Trophoblast cell (in vitro differentiated cells and primary cell): Measurements from ENCODE around the gene DNTT.

Experiments used
- DNase-seq, 2 donors: peaks; one replicate each; pipeline ENCODE4 v3.0.0-alpha.2; 2016
- H2AFZ ChIP-seq: 2 replicates; pipeline ENCODE4 v1.6.1; 2013; ENCODE audit warnings: low read length, moderate library complexity, mild to moderate bottlenecking; ENCODE audit not compliant: insufficient read depth, poor library complexity
- H2AK5ac ChIP-seq: 2 replicates; pipeline ENCODE4 v1.6.1; 2013; ENCODE audit warnings: mild to moderate bottlenecking, low read length
- H2BK120ac ChIP-seq: 2 replicates; pipeline ENCODE4 v1.6.1; 2013; ENCODE audit warnings: low read length, mild to moderate bottlenecking, moderate library complexity; ENCODE audit not compliant: insufficient read depth, poor library complexity
- H2BK12ac ChIP-seq: 2 replicates; pipeline ENCODE4 v1.6.1; 2013; ENCODE audit warnings: mild to moderate bottlenecking, low read length, moderate library complexity
- H2BK5ac ChIP-seq: 2 replicates; pipeline ENCODE4 v1.6.1; 2013; ENCODE audit warnings: low read length, low read depth, moderate library complexity, mild to moderate bottlenecking; ENCODE audit not compliant: poor library complexity
- H3K14ac ChIP-seq: 2 replicates; pipeline ENCODE4 v1.6.1; 2013; ENCODE audit warnings: mild to moderate bottlenecking, low read length
- H3K18ac ChIP-seq: 2 replicates; pipeline ENCODE4 v1.6.1; 2013; ENCODE audit warnings: mild to moderate bottlenecking, low read length
- H3K23ac ChIP-seq: 2 replicates; pipeline ENCODE4 v1.6.1; 2013; ENCODE audit warnings: low read length
- H3K27ac ChIP-seq: 2 replicates; pipeline ENCODE4 v1.5.1; 2013; ENCODE audit warnings: low read depth, mild to moderate bottlenecking, inconsistent platforms, low read length, moderate library complexity
- H3K27me3 ChIP-seq: 2 replicates; pipeline ENCODE4 v1.6.1; 2013; ENCODE audit warnings: inconsistent platforms, mild to moderate bottlenecking, low read length, moderate library complexity; ENCODE audit not compliant: insufficient read depth
- H3K36me3 ChIP-seq, 2 experiments: 1 replicate in 1 of 2; 2 replicates in 1 of 2; pipeline ENCODE4 v1.6.1; 2013; ENCODE audit warnings: low read length in 2 of 2, mild to moderate bottlenecking in 2 of 2, moderate library complexity in 1 of 2; ENCODE audit not compliant: insufficient read depth in 2 of 2, control insufficient read depth in 1 of 2
- H3K4ac ChIP-seq: 2 replicates; pipeline ENCODE4 v1.6.1; 2013; ENCODE audit warnings: low read depth, mild to moderate bottlenecking, low read length, moderate library complexity
- H3K4me1 ChIP-seq, 2 experiments: 1 replicate in 1 of 2; 2 replicates in 1 of 2; pipeline ENCODE4 v1.6.1; 2013; ENCODE audit warnings: low read length in 2 of 2, mild to moderate bottlenecking in 2 of 2, moderate library complexity in 1 of 2; ENCODE audit not compliant: insufficient read depth in 2 of 2, control insufficient read depth in 1 of 2
- H3K4me2 ChIP-seq: 2 replicates; pipeline ENCODE4 v1.6.1; 2013; ENCODE audit warnings: inconsistent platforms, mild to moderate bottlenecking, low read length, moderate library complexity
- H3K4me3 ChIP-seq: 2 replicates; pipeline ENCODE4 v1.5.1; 2013; ENCODE audit warnings: mild to moderate bottlenecking, low read depth, low read length, inconsistent platforms
- H3K79me1 ChIP-seq: one replicate; pipeline ENCODE4 v1.6.1; 2013; ENCODE audit warnings: low read length
- H3K79me2 ChIP-seq: 2 replicates; pipeline ENCODE4 v1.6.1; 2013; ENCODE audit warnings: low read length, mild to moderate bottlenecking; ENCODE audit not compliant: control insufficient read depth, insufficient read depth, poor library complexity
- H3K9ac ChIP-seq: 2 replicates; pipeline ENCODE4 v1.6.1; 2013; ENCODE audit warnings: mild to moderate bottlenecking, low read length
- H3K9me3 ChIP-seq: 2 replicates; pipeline ENCODE4 v1.6.1; 2013; ENCODE audit warnings: low read depth, mild to moderate bottlenecking, control low read depth, inconsistent platforms, low read length; ENCODE audit not compliant: insufficient read depth
- H4K12ac ChIP-seq: 2 replicates; pipeline ENCODE4 v1.6.1; 2013; ENCODE audit warnings: low read depth, mild to moderate bottlenecking, low read length, moderate library complexity
- H4K8ac ChIP-seq: 2 replicates; pipeline ENCODE4 v1.6.1; 2013; ENCODE audit warnings: low read depth, mild to moderate bottlenecking, low read length, moderate library complexity
- H4K91ac ChIP-seq: one replicate; pipeline ENCODE4 v1.6.1; 2013; ENCODE audit warnings: low read depth, mild to moderate bottlenecking, low read length, moderate library complexity
- WGBS: extraction: QIAGEN DNeasy Blood & Tissue Kit; methylation state at CpG from one replicate; pipeline ENCODE4 v1.1.7; 2013; ENCODE audit warnings: missing lambda C conversion rate; ENCODE audit not compliant: insufficient read length, insufficient coverage; ENCODE audit errors: extremely low coverage; 5-methylcytosine and 5-hydroxymethylcytosine counted together

Gene DNTT

DNA sequence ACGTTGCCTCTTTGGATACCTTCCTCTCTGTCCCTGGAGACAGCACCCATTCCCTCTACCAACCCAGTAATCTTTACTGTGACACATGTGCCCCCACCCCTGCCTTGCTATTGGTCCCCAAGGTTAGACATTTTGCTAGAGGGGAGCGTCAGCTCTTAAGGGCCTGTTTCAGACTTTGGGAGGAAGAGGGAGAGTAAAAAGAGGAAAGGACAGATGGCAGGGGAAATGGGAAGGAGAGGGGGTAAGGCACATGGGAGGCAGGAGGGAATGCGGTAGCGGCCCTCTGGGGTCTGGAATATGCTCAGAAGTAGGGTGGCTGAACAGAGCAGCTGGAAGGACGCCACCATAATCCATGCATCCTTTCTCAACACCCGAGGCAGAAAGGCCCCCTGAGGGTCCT, 45.1 kb upstream of the DNTT start:
- Histone ChIP-seq H2AK5ac (no peak overlapping the region), H3K23ac (no peak overlapping the region), H3K14ac (no peak overlapping the region), H3K9me3 (no peaks in the 10 kb centered on the region), H3K9ac (no peak overlapping the region), H3K4me3 (no peak overlapping the region), H4K12ac (no peak overlapping the region), H2AFZ (no peak overlapping the region), H3K4ac (no peak overlapping the region), H4K8ac (no peak overlapping the region), H3K18ac (no peak overlapping the region), H3K79me1 (no peaks in the 10 kb centered on the region), H3K4me1 (peaks cover 0 to 2% of the 10 kb centered on the region in 2 experiments), H2BK12ac (no peak overlapping the region), H2BK5ac (no peak overlapping the region), H3K27me3 (no peaks in the 10 kb centered on the region), H3K79me2 (no peaks in the 10 kb centered on the region), H2BK120ac (no peak overlapping the region), H4K91ac (no peak overlapping the region), H3K27ac (no peak overlapping the region), H3K36me3 (no peaks in the 10 kb centered on the region), H3K4me2 (no peak overlapping the region)
- DNase-seq: no peak
- no CpG with 5 or more reads among the region's 6 CpGs for WGBS

DNA sequence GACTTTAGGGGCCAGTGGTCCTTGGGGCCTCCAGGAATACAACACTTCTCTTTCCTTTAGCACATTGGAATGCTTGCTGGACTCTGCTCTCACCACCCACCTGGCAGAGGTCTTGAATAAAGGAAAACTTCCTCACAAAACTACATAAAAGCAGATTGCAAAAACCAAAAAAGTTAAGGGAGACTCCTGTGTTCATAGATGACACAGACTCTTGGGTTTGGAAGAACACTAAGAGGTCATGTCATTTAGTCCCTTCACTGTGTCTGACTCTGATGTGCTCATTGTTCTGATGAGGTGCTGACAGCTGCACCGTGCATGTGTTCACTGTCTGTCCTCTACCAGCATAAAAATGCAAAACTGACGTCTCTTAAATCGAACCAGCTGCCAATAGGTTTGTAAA, 44.2 kb upstream of the DNTT start:
- Histone ChIP-seq H2BK120ac (no peak overlapping the region), H2BK12ac (no peak overlapping the region)

DNA sequence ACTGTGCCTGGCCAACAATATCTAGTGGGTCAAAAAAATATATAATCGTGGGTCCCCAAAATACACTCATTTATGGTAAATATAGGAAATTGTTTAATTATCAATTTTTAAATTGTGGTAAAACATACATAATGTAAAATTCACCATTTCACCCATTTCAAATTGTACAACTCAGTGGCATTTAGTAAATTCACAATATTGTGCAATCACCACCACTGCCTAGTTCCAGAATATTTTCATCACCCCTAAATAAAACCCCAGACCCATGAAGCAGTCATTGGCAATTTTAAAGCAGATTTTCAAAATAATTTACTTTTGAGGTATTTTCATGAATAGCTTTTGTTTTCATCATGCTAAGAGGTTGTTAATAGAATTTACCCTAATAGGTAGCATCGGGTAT, 43.1 kb upstream of the DNTT start:
- H3K36me3 ChIP-seq: no peaks in the 10 kb centered on the region
- H2BK120ac ChIP-seq: no peak overlapping the region
- H2BK5ac ChIP-seq: no peak overlapping the region
- no peak overlapping the region for H4K91ac ChIP-seq
- no peak overlapping the region for H2AFZ ChIP-seq
- H3K79me1 ChIP-seq: no peaks in the 10 kb centered on the region
- no peaks in the 10 kb centered on the region for H3K9me3 ChIP-seq
- no CpG with 5 or more reads among the region's 2 CpGs for WGBS
- H3K4me3 ChIP-seq: no peak overlapping the region
- H3K27ac ChIP-seq: no peak overlapping the region
- no peak overlapping the region for H4K12ac ChIP-seq
- H3K9ac ChIP-seq: no peak overlapping the region
- no peak overlapping the region for H4K8ac ChIP-seq
- H3K23ac ChIP-seq: no peak overlapping the region
- no peak for DNase-seq
- no peak overlapping the region for H3K4me2 ChIP-seq
- H3K4me1 ChIP-seq: peaks cover 0 to 3% of the 10 kb centered on the region in 2 experiments
- no peaks in the 10 kb centered on the region for H3K79me2 ChIP-seq
- H3K18ac ChIP-seq: no peak overlapping the region
- H2AK5ac ChIP-seq: no peak overlapping the region
- no peak overlapping the region for H3K14ac ChIP-seq
- H3K4ac ChIP-seq: no peak overlapping the region
- H3K27me3 ChIP-seq: no peaks in the 10 kb centered on the region
- H2BK12ac ChIP-seq: no peak overlapping the region

More for the DNA sequence above, 44.2 kb upstream of the DNTT start:
- Histone ChIP-seq H4K8ac (no peak overlapping the region), H4K91ac (no peak overlapping the region), H3K79me1 (no peaks in the 10 kb centered on the region), H2AFZ (no peak overlapping the region), H3K4me1 (peaks cover 0 to 3% of the 10 kb centered on the region in 2 experiments), H3K4me2 (no peak overlapping the region), H3K23ac (no peak overlapping the region), H4K12ac (no peak overlapping the region), H3K36me3 (no peaks in the 10 kb centered on the region), H3K4me3 (no peak overlapping the region), H3K18ac (no peak overlapping the region), H3K4ac (no peak overlapping the region), H3K79me2 (no peaks in the 10 kb centered on the region), H2BK5ac (no peak overlapping the region), H3K9me3 (no peaks in the 10 kb centered on the region), H3K9ac (no peak overlapping the region), H3K14ac (no peak overlapping the region), H3K27me3 (no peaks in the 10 kb centered on the region), H3K27ac (no peak overlapping the region), H2AK5ac (no peak overlapping the region)
- WGBS: no CpG with 5 or more reads among the region's 3 CpGs
- DNase-seq: no peak

DNA sequence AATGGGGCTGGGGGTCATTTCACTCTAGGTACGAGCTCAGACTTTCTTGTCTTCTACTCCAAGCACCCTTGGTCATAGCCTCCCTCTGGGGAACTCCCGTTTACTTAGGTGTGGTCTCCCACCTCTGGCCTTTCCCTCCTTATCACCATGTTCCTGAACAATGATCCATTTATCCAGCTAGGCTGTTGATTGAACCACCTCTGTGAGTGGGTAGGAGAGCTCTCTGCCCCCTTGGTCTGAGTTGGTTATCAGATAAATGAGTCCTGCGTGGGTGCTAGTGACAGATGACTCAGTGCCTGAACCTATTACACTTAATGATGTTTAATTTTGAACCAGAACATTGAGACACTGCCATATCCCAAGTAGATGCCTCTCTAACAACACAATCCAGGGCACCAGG, 42.3 kb upstream of the DNTT start:
- Histone ChIP-seq H4K8ac (no peak overlapping the region), H3K4me2 (no peak overlapping the region), H2BK5ac (no peak overlapping the region), H3K18ac (no peak overlapping the region), H4K91ac (no peak overlapping the region), H3K23ac (no peak overlapping the region), H3K79me2 (no peaks in the 10 kb centered on the region), H2AFZ (no peak overlapping the region), H4K12ac (no peak overlapping the region), H3K36me3 (no peaks in the 10 kb centered on the region), H3K9ac (no peak overlapping the region), H2AK5ac (no peak overlapping the region), H2BK120ac (no peak overlapping the region), H3K27ac (no peak overlapping the region), H3K79me1 (no peaks in the 10 kb centered on the region), H3K4ac (no peak overlapping the region), H2BK12ac (no peak overlapping the region), H3K4me3 (no peak overlapping the region), H3K4me1 (peaks cover 0 to 3% of the 10 kb centered on the region in 2 experiments), H3K14ac (no peak overlapping the region), H3K27me3 (no peaks in the 10 kb centered on the region), H3K9me3 (no peaks in the 10 kb centered on the region)
- no peak for DNase-seq
- no CpG with 5 or more reads among the region's 3 CpGs for WGBS
